GM21528 (cell line): ENCODE data around the gene PAGR1.
"Not testable (repeated sequence)": the region's sequence is repeated elsewhere in the genome, so short reads cannot be mapped to it uniquely, and the experiment has no call there.

ENCODE experiments used
- ATAC-seq: cut with Tn5 transposase; IDR thresholded peaks from one replicate; pipeline ENCODE4 v1.9.1; 2021; ENCODE audit warnings: mild to moderate bottlenecking, moderate library complexity; ENCODE audit not compliant: unreplicated experiment, low FRiP score

The PAGR1 gene

DNA sequence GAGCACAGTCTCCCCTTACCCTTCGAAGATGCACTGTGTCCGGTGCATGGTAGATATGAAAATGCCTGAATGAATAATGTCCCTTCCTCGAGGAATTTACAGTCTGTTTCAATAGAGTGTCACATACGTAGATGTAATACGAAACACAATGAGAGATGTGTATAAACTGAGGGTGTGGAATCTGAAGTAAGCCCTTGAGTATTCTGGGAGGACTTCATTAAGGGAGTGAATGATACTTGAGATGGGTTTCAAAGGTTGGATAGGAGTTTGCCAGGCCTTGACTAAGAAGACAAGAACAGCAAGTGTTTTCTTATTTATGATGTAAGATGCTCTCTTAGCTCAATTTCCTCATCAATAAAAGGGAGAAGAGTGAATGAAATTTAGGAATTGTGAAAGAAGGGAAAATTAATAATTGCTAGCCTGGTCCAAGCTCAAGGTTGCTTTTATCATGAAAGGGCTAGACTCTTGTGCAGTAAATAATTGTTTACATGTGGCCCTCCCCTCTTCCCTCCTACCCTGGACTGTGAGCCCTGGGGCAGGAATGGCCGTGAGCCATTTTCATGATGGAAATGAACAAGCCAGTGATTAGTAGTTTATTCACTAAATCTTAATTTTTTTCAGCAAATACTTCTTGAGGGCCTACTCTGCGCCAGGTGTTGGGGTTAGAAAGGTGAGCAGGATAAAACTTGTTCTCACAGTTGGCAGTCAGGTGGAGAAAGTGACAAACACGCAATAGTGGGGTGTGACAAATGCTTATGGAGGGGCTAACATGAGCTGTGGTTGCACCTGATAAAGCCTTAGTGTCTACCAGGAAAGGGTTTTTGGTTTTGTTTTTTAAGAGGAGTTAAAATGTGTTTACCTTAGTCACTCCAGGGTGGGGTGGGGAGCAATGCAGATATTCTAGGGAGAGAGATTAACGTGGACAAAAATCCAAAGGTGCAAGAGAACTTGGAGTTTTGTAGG is 23.8 kb upstream of the PAGR1 start:
- ATAC-seq, result no peak

DNA sequence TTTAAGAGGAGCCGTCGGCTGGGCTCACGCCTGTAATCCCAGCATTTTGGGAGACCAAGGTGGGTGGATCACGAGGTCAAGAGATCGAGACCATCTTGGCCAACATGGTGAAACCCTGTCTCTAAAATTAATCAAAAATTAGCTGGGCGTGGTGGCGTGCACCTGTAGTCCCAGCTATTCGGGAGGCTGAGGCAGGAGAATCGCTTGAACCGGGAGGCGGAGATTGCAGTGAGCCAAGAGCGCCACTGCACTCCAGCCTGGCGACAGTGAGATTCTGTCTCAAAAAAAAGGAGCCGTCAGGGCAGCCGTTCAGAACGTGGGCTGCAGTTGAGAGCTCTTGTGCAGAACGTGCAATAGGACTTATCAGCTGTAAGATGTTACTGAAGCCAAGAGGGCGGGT is 22.8 kb upstream of the PAGR1 start:
- not testable (repeated sequence) for ATAC-seq

DNA sequence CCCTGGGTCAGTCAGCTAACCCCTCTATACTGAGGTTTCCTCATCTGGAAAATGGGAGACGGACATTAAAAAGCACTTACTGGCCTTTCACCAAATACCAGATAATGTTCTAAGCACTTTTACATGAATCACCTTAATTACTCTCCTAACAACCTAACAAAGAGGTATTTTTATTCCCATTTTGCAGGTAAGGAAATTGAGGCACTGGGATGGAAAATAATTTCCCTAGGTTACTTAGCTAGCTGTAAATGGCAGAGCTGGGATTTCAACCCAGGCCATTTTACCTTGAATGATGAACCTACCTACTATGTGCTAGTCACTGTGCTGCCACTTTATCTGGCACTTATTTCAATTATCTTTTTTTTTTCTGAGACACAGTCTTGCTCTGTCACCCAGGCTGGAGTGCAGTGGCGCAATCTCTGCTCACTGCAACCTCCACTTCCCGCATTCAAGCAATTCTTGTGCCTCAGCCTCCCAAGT is 21.7 kb upstream of the PAGR1 start:
- ATAC-seq, result no peak

DNA sequence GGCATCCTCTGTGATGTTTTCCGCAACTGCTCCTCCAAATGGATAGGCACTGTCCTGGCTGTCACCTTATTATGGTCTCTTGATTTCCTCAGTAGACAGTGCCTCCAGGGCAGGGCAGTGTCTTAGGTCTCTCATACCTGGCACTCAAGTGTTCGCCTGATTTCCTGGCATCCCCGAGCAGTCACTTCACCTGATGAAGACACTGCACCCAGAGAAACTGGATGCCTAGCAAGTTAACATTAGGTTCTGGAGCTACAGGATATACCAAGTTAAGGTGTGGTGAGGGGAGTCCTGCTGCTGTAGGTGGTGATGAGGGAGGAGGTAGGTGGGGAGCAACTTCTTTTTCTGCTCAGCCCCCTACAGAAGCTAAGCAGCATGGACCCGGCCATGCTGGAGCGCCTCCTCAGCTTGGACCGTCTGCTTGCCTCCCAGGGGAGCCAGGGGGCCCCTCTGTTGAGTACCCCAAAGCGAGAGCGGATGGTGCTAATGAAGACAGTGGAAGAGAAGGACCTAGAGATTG is 13.5 kb upstream of the PAGR1 start:
- no peak for ATAC-seq

DNA sequence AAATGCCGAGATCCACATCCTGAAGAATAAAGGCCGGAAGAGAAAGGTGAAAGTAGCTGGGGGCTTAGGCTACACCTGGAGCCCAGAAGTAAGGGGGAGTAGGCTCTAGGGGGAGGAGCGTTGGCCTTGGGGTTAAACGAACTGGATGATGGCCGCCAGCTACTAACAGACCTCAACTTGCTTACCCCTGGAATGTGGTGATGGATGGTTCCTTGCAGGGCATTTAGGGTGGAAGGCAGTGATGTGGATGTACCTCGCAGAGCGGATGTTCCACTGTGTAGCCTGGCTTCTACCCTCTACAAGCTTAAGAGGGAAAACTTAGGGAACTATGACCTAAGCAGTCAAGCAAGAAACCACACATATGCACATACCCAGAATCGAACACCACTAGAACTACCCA is 11.9 kb upstream of the PAGR1 start:
- ATAC-seq, result no peak

DNA sequence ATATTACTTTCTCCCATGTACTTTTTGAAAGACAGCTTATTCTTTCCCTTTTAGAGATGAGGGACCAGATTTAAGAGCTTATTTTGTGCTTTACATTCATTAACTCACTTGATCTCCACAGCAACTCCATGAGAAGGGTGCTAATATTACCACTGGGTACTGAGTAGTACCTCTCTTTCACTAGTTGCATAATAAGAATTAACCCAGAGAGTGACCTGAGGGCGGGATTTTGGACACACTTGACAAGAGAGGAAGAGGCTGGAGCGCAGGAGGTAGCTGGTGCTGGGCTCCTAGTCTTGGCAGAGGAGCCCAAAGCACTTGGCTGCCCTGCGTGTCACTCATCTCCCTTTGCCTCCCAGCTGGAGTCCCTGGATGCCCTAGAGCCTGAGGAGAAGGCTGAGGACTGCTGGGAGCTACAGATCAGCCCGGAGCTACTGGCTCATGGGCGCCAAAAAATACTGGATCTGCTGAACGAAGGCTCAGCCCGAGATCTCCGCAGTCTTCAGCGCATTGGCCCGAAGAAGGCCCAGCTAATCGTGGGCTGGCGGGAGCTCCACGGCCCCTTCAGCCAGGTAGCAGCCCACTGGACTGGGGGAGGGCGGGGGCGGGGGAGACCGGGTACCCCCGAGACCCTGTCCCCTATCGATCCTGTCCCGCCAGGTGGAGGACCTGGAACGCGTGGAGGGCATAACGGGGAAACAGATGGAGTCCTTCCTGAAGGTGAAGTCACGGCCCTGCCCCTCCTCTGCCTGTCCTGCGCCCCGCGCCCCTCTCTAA is 11.3 kb upstream of the PAGR1 start:
- peak; percentile 0 for ATAC-seq

DNA sequence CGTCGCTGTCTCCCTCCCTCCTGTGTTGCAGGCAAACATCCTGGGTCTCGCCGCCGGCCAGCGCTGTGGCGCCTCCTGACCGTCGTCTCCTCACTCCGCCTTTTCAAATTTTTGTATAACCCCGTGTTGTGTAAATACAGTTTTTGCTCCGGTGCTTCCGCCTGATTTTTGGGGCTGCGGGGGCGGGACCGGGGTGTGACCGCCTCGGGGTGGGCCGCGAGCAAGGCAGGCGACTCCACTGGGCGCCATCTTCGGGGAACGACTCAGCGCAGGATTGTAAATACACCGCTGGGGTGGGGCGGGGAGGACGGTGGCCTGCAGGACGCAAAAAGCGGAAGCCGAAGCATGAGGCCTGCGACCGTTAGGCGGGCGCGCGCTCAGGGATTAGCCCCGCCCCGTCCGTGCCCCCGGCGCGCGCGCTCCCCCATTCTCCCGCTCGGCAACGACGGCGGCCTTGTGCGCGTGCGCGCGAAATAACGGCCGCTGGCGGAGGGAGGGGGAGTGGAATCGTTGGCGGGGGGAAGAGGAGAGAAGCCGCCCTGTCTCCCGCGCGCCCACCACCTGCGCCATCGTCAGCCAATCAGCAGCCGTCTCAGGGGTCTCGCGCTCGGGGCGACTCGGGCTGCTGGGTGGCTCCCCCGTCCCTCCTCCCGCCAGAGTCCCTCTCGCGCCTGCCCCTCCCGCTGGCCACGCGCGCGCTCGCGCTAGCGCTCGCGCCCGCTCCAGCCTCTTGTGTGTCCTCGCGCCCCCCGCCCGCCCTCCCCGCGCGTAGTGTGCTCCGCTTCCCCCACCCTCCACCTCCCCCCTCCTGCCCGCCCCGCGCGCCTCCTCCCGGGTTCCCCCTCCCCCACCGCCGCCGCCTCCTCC is 10.5 kb upstream of the PAGR1 start:
- ATAC-seq, result peak; percentile 52

DNA sequence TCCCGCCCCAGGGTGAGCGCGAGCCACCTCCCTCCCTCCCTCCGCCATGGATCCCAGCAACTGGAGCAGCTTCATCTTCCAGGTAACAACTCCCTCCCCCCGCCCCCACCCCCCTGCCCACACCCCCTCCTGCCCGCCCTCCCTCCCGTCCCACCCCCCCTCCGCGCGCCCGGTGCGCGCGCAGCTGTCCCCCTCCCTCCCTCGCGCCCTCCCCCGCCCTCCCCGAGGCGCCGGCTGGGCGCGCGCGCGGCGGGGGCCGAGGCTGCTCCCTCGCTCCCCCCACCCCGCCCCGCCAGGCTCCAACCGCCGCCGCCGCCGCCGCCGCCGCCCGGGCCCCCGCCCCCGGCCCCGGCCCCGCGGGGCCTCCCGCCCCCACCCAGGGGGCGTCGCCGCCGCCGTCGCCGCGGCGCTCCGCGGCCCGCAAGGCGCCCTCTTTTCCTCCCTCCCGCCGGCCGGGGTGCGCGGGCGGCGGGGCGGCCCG is 9.8 kb upstream of the PAGR1 start, which contains the start of gene MAZ:
TSS of gene MAZ (plus strand) at position 431 of the 481 bp plus-strand sequence. CDS start 173 bp downstream, outside the sequence.
- peak; percentile 1 for ATAC-seq

DNA sequence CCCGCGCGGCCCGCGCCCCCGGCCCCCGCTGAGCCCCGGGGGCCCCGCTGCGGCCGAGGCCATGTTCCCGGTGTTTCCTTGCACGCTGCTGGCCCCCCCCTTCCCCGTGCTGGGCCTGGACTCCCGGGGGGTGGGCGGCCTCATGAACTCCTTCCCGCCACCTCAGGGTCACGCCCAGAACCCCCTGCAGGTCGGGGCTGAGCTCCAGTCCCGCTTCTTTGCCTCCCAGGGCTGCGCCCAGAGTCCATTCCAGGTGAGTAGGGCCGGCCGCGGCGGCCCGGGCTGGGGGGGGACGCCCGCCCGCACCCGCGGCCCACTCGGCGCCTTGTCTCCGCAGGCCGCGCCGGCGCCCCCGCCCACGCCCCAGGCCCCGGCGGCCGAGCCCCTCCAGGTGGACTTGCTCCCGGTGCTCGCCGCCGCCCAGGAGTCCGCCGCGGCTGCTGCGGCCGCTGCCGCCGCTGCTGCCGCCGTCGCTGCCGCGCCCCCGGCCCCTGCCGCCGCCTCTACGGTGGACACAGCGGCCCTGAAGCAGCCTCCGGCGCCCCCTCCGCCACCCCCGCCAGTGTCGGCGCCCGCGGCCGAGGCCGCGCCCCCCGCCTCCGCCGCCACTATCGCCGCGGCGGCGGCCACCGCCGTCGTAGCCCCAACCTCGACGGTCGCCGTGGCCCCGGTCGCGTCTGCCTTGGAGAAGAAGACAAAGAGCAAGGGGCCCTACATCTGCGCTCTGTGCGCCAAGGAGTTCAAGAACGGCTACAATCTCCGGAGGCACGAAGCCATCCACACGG is 9.1 kb upstream of the PAGR1 start:
- ATAC-seq, result peak; percentile 8

DNA sequence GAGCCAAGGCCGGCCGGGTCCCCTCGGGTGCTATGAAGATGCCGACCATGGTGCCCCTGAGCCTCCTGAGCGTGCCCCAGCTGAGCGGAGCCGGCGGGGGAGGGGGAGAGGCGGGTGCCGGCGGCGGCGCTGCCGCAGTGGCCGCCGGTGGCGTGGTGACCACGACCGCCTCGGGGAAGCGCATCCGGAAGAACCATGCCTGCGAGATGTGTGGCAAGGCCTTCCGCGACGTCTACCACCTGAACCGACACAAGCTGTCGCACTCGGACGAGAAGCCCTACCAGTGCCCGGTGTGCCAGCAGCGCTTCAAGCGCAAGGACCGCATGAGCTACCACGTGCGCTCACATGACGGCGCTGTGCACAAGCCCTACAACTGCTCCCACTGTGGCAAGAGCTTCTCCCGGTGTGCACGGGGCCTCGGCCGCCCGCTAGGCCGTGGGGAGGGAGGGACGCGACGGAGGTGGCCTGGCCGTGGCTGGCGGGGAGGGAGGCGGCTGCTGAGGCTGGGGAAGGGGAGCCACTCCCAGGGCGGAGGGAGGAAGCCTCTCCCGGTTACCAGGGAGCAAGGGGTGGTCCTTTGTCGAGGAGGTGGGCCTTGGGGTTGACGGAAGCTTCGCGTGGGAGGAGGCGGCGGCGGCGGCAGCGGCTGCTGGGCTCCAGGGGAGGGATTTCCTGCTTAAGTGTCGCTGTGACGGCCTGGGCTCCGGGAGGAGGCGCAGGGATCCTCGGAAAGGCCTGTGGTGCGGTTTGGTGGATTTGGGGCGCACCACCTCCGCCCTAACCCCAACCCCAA is 8.3 kb upstream of the PAGR1 start:
- ATAC-seq, result peak; percentile 13

DNA sequence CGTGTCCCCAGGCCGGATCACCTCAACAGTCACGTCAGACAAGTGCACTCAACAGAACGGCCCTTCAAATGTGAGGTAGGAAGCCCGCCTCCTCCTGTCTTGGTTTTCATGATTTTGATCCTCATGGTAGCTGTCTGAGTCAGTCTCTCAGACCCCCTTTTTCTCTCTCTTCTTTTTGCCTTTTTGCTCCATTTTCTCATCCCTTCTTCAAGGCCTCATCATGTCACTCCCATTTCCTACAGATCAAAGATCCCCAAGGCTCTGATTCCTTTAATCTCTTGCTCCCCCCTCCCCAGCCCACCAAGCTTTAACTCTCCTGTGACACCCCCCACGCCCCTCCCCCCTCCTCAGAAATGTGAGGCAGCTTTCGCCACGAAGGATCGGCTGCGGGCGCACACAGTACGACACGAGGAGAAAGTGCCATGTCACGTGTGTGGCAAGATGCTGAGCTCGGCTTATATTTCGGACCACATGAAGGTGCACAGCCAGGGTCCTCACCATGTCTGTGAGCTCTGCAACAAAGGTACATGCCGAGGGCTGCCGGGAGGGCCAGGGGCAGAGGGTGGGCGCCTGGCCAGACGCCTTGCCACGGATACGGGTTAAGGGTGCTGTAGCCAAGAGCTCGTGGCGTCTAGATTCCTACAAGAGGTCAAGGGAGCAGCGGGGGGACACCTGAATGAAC is 7.6 kb upstream of the PAGR1 start:
- ATAC-seq, result no peak

DNA sequence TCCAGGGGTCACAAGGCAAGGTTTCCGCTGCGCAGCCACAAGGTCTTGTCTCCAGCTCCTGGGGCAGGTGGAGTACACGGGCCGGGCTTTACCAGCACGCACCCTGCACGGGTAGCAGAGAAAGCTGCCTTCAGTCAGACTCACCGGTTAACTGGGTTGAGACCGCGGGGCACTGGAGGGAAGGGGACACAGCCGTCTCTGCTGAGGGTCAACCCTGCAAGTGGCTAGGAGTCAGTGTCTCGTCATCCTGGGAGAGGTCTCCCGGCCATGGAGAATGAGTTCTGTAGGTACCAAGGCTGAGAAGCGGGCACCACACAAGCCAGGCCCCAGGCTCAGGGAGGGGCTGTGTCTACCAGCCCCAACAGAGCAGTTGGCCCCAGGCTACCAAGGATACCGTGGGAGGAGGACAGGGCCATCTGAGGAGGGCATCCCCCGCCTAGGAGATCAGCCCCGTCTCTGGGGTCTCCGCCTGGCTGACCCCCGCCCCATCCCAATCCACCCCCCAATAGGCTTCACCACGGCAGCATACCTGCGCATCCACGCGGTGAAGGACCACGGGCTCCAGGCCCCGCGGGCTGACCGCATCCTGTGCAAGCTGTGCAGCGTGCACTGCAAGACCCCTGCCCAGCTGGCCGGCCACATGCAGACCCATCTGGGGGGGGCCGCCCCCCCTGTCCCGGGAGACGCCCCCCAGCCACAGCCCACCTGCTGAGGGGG is 6.8 kb upstream of the PAGR1 start:
- ATAC-seq, result no peak

DNA sequence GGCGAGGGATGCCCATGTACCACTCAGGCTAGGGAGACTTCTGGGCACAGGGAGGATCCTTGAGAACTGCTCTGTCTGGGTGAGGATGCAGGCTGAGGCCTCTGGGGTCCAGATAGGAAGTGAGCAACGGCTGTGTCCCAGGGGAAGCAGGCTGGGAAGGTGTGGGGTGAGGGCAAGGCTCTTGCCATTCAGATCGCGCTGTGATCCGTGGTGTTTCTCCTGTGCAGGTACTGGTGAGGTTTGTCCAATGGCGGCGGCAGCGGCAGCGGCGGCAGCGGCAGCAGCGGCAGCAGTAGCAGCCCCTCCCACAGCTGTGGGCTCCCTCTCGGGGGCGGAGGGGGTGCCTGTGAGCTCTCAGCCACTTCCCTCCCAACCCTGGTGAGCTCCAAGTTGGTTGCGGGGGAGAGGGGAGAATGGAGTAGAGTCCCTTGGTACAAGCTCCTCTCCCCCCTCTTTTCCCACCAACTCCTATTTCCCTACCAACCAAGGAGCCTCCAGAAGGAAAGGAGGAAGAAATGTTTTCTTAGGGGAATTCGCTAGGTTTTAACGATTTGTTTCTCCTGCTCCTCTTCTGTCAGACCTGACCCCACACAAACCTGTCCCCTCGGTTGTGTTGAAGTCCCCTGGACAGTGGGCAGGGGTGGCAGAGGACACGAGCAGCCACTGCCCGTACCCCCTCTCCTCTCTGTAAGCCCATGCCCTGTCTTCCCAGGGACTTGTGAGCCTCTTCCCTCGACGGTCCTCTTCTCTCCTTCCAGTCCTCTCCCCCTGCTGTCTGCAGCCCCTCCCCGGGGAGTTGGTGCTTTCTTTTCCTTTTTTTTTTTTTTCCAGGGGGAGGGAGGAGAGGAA is 5.9 kb upstream of the PAGR1 start:
- ATAC-seq, result no peak

DNA sequence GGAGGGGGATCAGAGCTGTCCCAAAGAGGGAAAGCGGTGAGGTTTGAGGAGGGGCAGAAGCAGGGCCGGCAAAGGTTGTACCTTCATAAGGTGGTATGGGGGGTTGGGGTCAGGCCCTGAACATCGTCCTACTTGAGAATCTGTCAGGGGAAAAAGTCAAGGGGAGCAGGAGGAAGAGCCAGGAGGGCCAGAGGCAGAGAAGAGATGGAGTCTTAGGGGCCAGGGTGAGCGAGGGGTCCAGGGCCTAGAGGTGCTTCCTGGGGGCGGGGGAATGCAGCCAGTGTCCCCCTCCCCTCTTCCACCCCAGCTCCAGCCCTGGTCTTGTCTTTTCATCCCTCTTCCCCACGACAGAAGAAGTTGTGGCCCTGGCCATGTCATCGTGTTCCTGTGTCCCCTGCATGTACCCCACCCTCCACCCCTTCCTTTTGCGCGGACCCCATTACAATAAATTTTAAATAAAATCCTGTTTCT is 5.2 kb upstream of the PAGR1 start:
- ATAC-seq, result no peak

DNA sequence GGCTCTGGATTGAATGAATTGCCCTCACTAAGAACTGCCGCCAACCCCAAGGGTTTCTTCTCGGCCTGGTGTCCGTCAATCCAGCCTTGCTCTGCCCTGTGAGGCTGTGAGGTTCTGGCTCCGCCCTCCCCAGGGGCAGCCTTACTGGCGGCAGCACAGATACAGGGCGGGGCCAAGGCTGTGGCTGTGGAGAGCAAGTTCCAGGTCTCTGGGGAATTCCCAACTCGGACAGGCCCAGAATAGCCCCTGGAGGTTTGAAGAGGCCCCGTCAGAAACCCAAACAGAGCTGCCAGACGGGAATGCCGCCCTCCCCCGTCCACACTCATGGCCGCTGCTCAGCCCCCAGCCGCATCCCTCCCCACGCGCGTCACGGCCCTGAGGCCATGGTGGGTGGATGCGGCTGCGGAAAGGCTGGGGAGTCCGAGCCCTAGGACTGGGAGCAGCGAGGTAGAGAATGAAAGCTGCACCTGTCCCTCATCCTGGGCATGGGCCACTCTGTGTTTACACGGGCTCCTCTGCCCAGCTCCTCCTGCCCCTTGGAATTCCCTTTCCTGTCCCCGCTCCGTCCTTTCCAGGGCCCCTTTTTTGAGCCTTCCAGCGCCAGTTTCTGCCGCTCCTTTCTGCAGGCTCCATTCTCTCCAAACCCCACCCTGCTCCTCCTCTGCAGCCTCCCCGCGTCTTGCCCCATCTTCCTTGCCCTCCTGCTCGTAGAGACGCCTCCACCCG is 4.6 kb upstream of the PAGR1 start:
- peak; percentile 28 for ATAC-seq
